Testis (tissue), 3 donors: ENCODE measurements around the gene COL6A2. TPM values are rescaled to one million over a fixed set of nuclear protein-coding genes. Genes with fewer than 3 reads are reported as not detected.
"Not testable (repeated sequence)": the region's sequence is repeated elsewhere in the genome, so short reads cannot be mapped to it uniquely, and the experiment has no call there.

Experiments used
- DNase-seq: peaks from one replicate; pipeline ENCODE4 v3.0.0-alpha.2; 2019
- H3K27ac ChIP-seq, 2 donors: fragments of 200-600 bp; sonication (generic); one replicate each; pipeline ENCODE4 v1.5.1; 2019
- H3K27me3 ChIP-seq: fragments of 200-600 bp; sonication (generic); one replicate; pipeline ENCODE4 v1.5.1; 2019
- H3K36me3 ChIP-seq: fragments of 200-600 bp; sonication (generic); one replicate; pipeline ENCODE4 v1.5.1; 2017; ENCODE audit warnings: low read depth; ENCODE audit errors: missing control alignments
- H3K4me1 ChIP-seq: fragments of 200-600 bp; sonication (generic); one replicate; pipeline ENCODE4 v1.5.1; 2019
- H3K4me3 ChIP-seq, 2 donors: fragments of 200-600 bp; sonication (generic); one replicate each; pipeline ENCODE4 v1.5.1; 2017 to 2019
- H3K9me3 ChIP-seq: fragments of 200-600 bp; sonication (generic); one replicate; pipeline ENCODE4 v1.5.1; 2017
- POLR2A ChIP-seq: fragments of 450-650 bp; IDR thresholded peaks from one replicate; pipeline ENCODE4 v1.6.1; 2017; ENCODE audit warnings: antibody characterized with exemption, mild to moderate bottlenecking, moderate library complexity
- WGBS, 2 donors: methylation state at CpG; one replicate each; pipeline ENCODE4 v1.1.5; 2018; 5-methylcytosine and 5-hydroxymethylcytosine counted together
- intact Hi-C: fragments of 100-400 bp; cut with DNase I; formaldehyde crosslinking; loops from one replicate; pipeline ENCODE4 v1.15.1; 2023; ENCODE audit warnings: low total_unique reads
- polyA plus RNA-seq: library from polyadenylated mRNA; stranded (reverse); fragments of 350-450 nt; fragmentation: Illumina TruSeq; extraction: RNeasy Lipid Tissue Mini Kit (QIAGEN cat#74804); gene quantifications from one replicate; pipeline ENCODE4 v1.2.3, GENCODE V29; 2014; ENCODE audit warnings: low read depth, low replicate concordance; ENCODE audit not compliant: insufficient read depth
- total RNA-seq, 2 donors: library from RNA; depleted of rRNA; stranded (reverse); fragments of >200 nt; gene quantifications; one replicate each; pipeline ENCODE4 v1.2.3, GENCODE V29; 2016
- TF ChIP-seq, protein P1 (sequence below), 3 experiments: fragments of 450-650 bp in 2 of 3; fragments of 200-600 bp in 1 of 3; sonication (generic) in 1 of 3; IDR thresholded peaks; one replicate each; pipeline ENCODE4 v1.5.1; 2016 to 2019; ENCODE audit warnings: antibody characterized with exemption in 3 of 3, mild to moderate bottlenecking in 2 of 3, moderate library complexity in 1 of 3

Gene COL6A2
- total and polyA plus RNA-seq, 3 donors from 2014 or later = 192 to 362 (median 236) TPM

DNA sequence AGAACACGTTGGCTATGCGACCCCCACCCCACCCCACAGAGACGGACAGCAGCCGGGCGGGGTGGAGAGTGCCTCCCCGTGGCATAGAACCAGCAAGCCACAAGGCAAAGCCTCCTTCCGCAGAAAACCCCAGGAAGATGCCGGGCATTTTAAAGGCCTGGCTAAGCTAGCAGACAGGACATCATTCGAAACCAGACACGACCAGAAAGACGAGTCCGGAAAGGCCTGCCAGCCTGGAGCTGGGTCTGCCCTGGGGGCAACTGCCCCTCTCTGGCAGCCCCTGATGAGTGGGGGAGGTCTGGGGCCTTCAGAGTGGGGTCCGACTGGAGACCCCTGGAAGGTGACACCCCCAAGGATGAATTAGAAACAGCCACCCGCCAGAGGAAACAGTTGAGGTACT, 48.9 kb downstream of the COL6A2 start:
- intact Hi-C loops = no loop called here
- DNase-seq = no peak
- H3K36me3 ChIP-seq = no peaks in the 10 kb centered on the region
- TF ChIP-seq, protein P1, sequence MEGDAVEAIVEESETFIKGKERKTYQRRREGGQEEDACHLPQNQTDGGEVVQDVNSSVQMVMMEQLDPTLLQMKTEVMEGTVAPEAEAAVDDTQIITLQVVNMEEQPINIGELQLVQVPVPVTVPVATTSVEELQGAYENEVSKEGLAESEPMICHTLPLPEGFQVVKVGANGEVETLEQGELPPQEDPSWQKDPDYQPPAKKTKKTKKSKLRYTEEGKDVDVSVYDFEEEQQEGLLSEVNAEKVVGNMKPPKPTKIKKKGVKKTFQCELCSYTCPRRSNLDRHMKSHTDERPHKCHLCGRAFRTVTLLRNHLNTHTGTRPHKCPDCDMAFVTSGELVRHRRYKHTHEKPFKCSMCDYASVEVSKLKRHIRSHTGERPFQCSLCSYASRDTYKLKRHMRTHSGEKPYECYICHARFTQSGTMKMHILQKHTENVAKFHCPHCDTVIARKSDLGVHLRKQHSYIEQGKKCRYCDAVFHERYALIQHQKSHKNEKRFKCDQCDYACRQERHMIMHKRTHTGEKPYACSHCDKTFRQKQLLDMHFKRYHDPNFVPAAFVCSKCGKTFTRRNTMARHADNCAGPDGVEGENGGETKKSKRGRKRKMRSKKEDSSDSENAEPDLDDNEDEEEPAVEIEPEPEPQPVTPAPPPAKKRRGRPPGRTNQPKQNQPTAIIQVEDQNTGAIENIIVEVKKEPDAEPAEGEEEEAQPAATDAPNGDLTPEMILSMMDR (IDR thresholded peaks at IDR 0.05) = no peak
- no peaks in the 10 kb centered on the region for H3K27me3 ChIP-seq
- peaks cover 10% of the 10 kb centered on the region for H3K4me1 ChIP-seq
- no peak overlapping the region for H3K27ac ChIP-seq
- WGBS, 2 donors = 77 to 82% methylated on average over 14 of the region's 14 CpGs
- H3K4me3 ChIP-seq = no peak overlapping the region
- H3K9me3 ChIP-seq = no peaks in the 10 kb centered on the region

DNA sequence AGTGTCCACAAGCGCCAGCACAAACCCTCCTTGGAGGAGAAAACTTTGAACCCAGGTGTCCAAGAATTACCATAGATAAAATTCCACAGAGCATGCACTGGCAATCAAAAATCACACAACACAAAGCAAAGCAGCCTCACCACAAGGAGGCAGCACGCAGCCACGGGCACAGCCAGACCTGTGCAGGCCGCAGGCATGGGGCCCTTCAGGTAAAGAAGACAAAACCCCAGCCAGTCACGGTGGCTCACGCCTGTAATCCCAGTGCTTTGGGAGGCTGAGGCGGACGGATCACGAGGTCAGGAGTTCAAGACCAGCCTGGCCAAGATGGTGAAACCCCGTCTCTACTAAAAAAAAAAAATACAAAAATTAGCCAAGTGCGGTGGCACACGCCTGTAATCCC, 49.5 kb downstream of the COL6A2 start:
- WGBS, 2 donors = 86 to 93% methylated on average over 12 of the region's 12 CpGs
- H3K9me3 ChIP-seq, H3K27ac ChIP-seq, H3K36me3 ChIP-seq, H3K27me3 ChIP-seq, H3K4me1 ChIP-seq, intact Hi-C loops, H3K4me3 ChIP-seq: not testable (repeated sequence)
- DNase-seq = peak; percentile 76
- TF ChIP-seq, protein P1 (IDR thresholded peaks at IDR 0.05) = peak; percentile 26 to 50 (median 39)

DNA sequence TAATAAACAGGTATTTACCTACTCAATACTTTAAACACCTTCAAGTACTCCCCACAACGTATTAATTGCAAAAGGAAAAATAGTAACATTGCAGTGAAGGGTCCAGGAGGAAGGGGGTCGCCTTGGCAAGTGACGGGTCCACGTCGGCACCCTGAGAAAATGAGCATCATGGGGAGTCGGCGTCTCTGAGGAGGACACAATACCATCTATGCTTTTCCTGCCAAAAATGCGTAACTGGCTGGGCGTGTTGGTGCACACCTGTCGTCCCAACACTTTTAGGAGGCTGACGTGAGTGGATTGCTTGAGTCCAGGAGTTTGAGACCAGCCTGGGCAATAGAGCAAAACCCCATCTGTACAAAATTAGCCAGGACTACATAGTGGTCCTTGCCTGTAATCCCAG, 50.2 kb downstream of the COL6A2 start:
- H3K27me3 ChIP-seq = no peaks in the 10 kb centered on the region
- 86 to 91% methylated on average over 11 of the region's 11 CpGs for WGBS, 2 donors
- H3K27ac ChIP-seq = no peak overlapping the region
- H3K4me1 ChIP-seq = peaks cover 14% of the 10 kb centered on the region
- intact Hi-C loops = no loop called here
- H3K9me3 ChIP-seq = no peaks in the 10 kb centered on the region
- H3K4me3 ChIP-seq = no peak overlapping the region
- no peak for TF ChIP-seq POLR2A
- TF ChIP-seq, protein P1 (IDR thresholded peaks at IDR 0.05) = no peak
- H3K36me3 ChIP-seq = no peaks in the 10 kb centered on the region
- no peak for DNase-seq

DNA sequence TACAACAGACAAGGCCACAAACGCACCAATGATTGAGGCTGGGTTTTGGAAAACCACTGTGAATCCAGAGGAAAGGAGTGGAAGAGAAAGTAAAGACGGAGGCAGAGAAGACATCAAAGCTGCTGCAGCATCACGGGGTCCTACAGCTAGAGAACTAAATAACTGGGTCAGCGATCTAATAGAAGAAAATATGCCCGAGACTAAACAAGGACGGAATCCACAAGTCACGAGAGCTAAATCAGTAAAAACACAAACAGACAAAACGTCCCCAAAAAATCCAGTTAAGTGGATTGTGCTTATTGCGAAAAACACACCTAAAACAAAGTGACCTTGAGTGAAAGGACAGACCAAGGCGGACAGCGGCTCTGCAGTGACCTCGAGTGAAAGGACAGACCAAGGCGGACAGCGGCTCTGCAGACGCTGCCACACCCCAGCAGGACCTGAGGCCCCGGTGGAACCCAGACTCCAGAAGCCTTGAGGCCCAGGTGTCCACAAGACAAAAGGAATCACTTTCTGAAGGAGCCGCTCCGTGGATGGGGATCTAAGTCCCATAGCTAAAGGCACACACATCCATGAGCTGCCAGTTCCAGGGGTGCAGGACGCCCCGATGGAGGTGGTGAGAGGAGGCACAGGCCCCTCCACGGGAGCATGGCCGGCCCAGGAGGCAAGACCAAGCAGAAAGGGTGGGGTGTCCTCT, 51.4 kb downstream of the COL6A2 start:
- no peak for DNase-seq

More for the DNA sequence above, 51.4 kb downstream of the COL6A2 start:
- Histone ChIP-seq H3K27me3 (no peaks in the 10 kb centered on the region), H3K36me3 (no peaks in the 10 kb centered on the region), H3K4me1 (peaks cover 16% of the 10 kb centered on the region), H3K4me3 (no peak overlapping the region), H3K27ac (no peak overlapping the region), H3K9me3 (no peaks in the 10 kb centered on the region)
- TF ChIP-seq, protein P1 (IDR thresholded peaks at IDR 0.05) = no peak
- TF ChIP-seq POLR2A = no peak
- 72 to 79% methylated on average over 22 of the region's 22 CpGs for WGBS, 2 donors
- intact Hi-C loops = no loop called here
